ENCODE results near the gene SDF4. TPM values are rescaled to one million over a fixed set of nuclear protein-coding genes. Genes with fewer than 3 reads are reported as not detected.

Gene SDF4
- total RNA-seq, 2 donors from 2014 or later = 157 to 230 TPM

DNA sequence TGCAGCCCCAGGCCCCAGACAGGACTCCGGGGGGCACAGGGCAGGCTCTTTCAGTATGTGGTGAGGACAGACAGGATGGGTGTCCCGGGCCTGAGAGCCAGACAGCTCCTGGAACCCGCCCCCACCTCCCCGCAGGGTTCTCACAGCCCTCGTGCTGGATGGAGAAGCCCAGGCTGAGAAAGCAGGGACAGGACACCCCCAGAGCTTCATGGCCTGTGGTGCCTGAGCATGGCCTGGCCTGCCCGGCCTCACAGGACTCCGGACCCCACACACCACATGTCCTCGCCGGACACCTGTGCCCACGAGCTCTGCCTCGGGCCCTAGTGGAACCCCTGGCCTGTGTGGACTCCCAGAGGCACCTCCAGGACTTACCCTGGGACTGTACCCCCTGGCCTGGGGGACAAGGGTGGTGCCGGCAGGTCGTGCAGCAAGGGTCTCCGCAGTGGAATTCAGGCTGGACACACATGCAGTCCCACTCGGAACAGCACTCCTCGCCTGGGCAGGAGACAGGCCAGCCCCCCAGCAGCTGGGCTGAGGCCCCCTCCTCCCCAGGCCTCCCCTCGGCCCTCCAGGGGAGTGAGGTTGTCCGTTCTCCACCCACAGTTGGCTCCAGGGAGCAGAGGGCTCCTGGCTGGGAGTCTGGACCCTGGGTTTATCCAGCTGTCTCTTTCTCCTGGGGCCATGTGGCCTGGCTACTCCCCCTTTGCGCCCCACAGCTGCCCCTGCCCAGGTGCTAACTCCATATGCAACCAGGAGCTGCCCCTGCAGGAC, 26.6 kb downstream of the SDF4 start:
- TF ChIP-seq, protein P1, sequence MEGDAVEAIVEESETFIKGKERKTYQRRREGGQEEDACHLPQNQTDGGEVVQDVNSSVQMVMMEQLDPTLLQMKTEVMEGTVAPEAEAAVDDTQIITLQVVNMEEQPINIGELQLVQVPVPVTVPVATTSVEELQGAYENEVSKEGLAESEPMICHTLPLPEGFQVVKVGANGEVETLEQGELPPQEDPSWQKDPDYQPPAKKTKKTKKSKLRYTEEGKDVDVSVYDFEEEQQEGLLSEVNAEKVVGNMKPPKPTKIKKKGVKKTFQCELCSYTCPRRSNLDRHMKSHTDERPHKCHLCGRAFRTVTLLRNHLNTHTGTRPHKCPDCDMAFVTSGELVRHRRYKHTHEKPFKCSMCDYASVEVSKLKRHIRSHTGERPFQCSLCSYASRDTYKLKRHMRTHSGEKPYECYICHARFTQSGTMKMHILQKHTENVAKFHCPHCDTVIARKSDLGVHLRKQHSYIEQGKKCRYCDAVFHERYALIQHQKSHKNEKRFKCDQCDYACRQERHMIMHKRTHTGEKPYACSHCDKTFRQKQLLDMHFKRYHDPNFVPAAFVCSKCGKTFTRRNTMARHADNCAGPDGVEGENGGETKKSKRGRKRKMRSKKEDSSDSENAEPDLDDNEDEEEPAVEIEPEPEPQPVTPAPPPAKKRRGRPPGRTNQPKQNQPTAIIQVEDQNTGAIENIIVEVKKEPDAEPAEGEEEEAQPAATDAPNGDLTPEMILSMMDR (IDR thresholded peaks at IDR 0.05) = no peak
- DNase-seq (ENCODE audit: low spot score) (no peak), ATAC-seq (ENCODE audit: insufficient number of reproducible peaks, low FRiP score, low read depth) (no peak)
- peaks cover 8 to 21% of the 10 kb centered on the region in 2 donors for H3K4me1 ChIP-seq (ENCODE audit: control insufficient read depth in 1 of 2, low read depth in 2 of 2)
- H3K9me3 ChIP-seq = no peaks in the 10 kb centered on the region
- H3K27ac ChIP-seq = no peak overlapping the region
- H3K36me3 ChIP-seq = no peaks in the 10 kb centered on the region
- H3K27me3 ChIP-seq (replicated peaks; ENCODE audit: insufficient read depth) = peaks cover 4% of the 10 kb centered on the region
- H3K4me3 ChIP-seq = no peak overlapping the region

- no peak overlapping the region for H3K27ac ChIP-seq
- ATAC-seq (ENCODE audit: insufficient number of reproducible peaks, low FRiP score, low read depth) (no peak), DNase-seq (ENCODE audit: low spot score) (no peak)
- TF ChIP-seq, protein P1 (IDR thresholded peaks at IDR 0.05) = no peak
- H3K4me1 ChIP-seq (ENCODE audit: control insufficient read depth in 1 of 2, low read depth in 2 of 2) = peaks cover 8 to 21% of the 10 kb centered on the region in 2 donors
- peaks cover 4% of the 10 kb centered on the region for H3K27me3 ChIP-seq (replicated peaks; ENCODE audit: insufficient read depth)
- H3K36me3 ChIP-seq = no peaks in the 10 kb centered on the region
- no peak overlapping the region for H3K4me3 ChIP-seq
- H3K9me3 ChIP-seq = no peaks in the 10 kb centered on the region
Observed at GRCh38 chr1:1204425-1204920, 27.3 kb downstream of the SDF4 start.

DNA sequence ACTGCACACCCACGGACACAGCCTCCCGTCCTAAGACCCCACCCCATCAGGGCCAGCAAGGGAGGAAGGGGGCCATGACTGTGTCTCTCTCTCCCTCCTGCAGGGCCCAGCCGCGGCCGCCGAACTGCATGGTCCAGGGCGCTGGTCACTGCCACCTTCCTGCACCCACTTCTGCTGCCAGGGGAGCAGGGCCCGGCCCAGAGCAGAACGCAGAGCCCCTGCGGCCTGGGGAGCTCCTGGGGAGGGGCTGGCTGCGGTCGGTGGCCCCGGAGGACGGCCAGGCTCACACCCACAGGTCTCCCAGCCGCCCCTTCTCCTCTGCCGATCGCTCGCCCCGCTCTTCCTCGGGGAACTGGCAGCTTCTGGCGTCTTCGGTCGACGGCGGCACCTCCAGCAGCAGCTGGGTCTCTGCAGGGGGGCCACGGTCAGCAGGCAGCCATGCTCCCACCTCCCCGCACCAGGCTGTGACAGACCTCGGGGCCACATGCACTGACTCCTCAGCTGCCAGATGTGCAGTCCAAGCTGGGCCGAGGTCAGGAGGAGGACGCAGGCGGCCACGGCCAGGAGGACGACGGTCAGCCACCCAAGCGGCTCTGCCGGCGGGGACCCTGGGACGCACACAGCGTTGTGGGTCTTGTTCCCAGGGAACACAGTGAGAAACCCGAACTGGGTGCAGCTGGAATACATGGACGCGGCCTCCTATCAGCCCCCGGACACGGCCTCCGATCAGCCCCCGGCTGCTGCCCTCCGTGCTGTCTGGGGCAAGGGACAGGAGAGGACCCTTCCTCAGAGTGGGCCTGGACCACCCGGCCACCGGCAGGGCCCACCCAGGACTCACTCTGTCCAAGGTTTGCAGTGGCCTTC, 28.0 kb downstream of the SDF4 start:
- Histone ChIP-seq H3K9me3 (no peaks in the 10 kb centered on the region), H3K27ac (no peak overlapping the region), H3K36me3 (no peaks in the 10 kb centered on the region), H3K27me3 (replicated peaks; ENCODE audit: insufficient read depth) (peaks cover 4% of the 10 kb centered on the region), H3K4me1 (ENCODE audit: control insufficient read depth in 1 of 2, low read depth in 2 of 2) (peaks cover 8 to 21% of the 10 kb centered on the region in 2 donors), H3K4me3 (no peak overlapping the region)
- DNase-seq (ENCODE audit: low spot score) (no peak), ATAC-seq (ENCODE audit: insufficient number of reproducible peaks, low FRiP score, low read depth) (no peak)
- TF ChIP-seq, protein P1 (IDR thresholded peaks at IDR 0.05) = no peak

DNA sequence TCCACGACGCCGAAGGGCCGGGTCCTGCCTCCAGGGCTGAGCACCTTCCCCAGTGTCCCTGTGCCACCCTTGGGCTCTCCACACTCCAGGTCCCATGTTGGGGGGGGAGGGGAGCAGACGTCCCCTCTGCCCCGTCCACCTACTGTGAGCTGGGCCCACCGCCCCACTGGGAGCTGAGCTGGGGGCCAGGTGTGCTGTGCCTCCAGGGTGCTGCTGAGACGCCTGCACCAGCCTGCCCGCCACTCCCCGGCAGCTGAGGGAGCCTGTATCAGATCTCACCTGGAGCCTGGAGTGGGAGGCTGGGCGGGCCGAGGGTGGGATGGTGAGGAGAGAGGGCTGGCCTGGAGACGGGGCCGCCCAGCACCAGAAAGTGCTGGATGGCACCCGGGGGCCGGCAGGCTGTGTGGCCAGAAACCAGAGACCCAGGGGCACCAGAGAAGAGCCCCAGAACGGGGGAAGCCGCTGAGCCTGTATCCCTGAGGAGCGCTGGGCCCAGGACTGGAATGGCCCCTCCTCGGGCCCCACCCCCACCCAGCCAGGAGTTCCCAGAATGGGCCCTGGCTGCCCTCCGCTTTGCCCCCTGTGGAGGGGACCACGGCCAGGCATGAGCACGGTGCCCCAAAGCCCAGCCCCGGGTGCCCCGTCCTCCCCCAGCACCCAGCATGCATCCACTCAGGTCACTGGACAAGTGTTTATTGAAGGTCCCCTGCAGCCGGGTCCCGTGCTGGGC, 28.8 kb downstream of the SDF4 start:
- Histone ChIP-seq H3K36me3 (no peaks in the 10 kb centered on the region), H3K9me3 (no peaks in the 10 kb centered on the region), H3K27ac (no peak overlapping the region), H3K27me3 (replicated peaks; ENCODE audit: insufficient read depth) (peaks cover 4% of the 10 kb centered on the region), H3K4me3 (no peak overlapping the region), H3K4me1 (ENCODE audit: control insufficient read depth in 1 of 2, low read depth in 2 of 2) (peaks cover 5 to 21% of the 10 kb centered on the region in 2 donors)
- TF ChIP-seq, protein P1 (IDR thresholded peaks at IDR 0.05) = no peak
- ATAC-seq (ENCODE audit: insufficient number of reproducible peaks, low FRiP score, low read depth) (no peak), DNase-seq (ENCODE audit: low spot score) (no peak)
